Gastroesophageal sphincter (tissue), 4 donors: ENCODE data around the gene TNFSF12. TPM values are rescaled to one million over a fixed set of nuclear protein-coding genes. Genes with fewer than 3 reads are reported as not detected.
A peak's percentile ranks its signal among the peaks of the same experiment; 100 is the strongest.

Experiments
- ATAC-seq: fragments of 150-250 bp; one replicate; pipeline ENCODE4 v1.9.1; 2016; ENCODE audit warnings: mild to moderate bottlenecking, moderate library complexity
- H3K27ac ChIP-seq, 4 donors: fragments of 200-600 bp; sonication (generic) in 3 of 4; 1 replicate in 3 of 4; 2 replicates in 1 of 4; pipeline ENCODE4 v1.5.1; 2016 to 2019
- H3K27me3 ChIP-seq: fragments of 200-600 bp; sonication (generic); one replicate; pipeline ENCODE4 v1.5.1; 2019
- H3K36me3 ChIP-seq, 2 donors: fragments of 200-600 bp; sonication (generic); one replicate each; pipeline ENCODE4 v1.5.1; 2019; ENCODE audit warnings: control low read depth in 1 of 2
- H3K4me1 ChIP-seq, 3 donors: fragments of 200-600 bp; sonication (generic); 1 replicate in 2 of 3; 2 replicates in 1 of 3; pipeline ENCODE4 v1.5.1; 2016 to 2019; ENCODE audit warnings: control low read depth in 2 of 3
- H3K4me3 ChIP-seq, 2 donors: fragments of 200-600 bp; sonication (generic); one replicate each; pipeline ENCODE4 v1.5.1; 2019; ENCODE audit warnings: mild to moderate bottlenecking in 1 of 2, moderate library complexity in 1 of 2
- H3K9me3 ChIP-seq, 3 donors: fragments of 200-600 bp; sonication (generic); one replicate each; pipeline ENCODE4 v1.5.1; 2017 to 2019; ENCODE audit warnings: control low read depth in 2 of 3
- CTCF ChIP-seq, 4 experiments: fragments of 200-600 bp in 2 of 4; fragments of 450-650 bp in 2 of 4; sonication (generic) in 1 of 4; IDR thresholded peaks; one replicate each; pipeline ENCODE4 v1.5.1; 2017 to 2019; ENCODE audit warnings: antibody characterized with exemption in 4 of 4, mild to moderate bottlenecking in 2 of 4, moderate library complexity in 2 of 4
- EP300 ChIP-seq: sonication (generic); formaldehyde crosslinking; IDR thresholded peaks from one replicate; pipeline ENCODE4 v1.6.1; 2017; ENCODE audit warnings: antibody characterized with exemption, mild to moderate bottlenecking
- POLR2A ChIP-seq, 2 donors: fragments of 450-650 bp; IDR thresholded peaks; one replicate each; pipeline ENCODE4 v1.6.1; 2017; ENCODE audit warnings: antibody characterized with exemption in 2 of 2, mild to moderate bottlenecking in 2 of 2, moderate library complexity in 1 of 2
- POLR2AphosphoS5 ChIP-seq: sonication (generic); formaldehyde crosslinking; IDR thresholded peaks from one replicate; pipeline ENCODE4 v1.6.1; 2017; ENCODE audit warnings: antibody characterized with exemption
- WGBS, 2 donors: methylation state at CpG; one replicate each; pipeline ENCODE4 v1.1.5; 2018; ENCODE audit warnings: low coverage in 1 of 2; 5-methylcytosine and 5-hydroxymethylcytosine counted together
- total RNA-seq, 4 donors: library from RNA; depleted of rRNA; stranded (reverse); fragments of >200 nt; gene quantifications; one replicate each; pipeline ENCODE4 v1.1.0, GENCODE V29; 2016

Gene TNFSF12
- total RNA-seq, 4 donors from 2014 or later: 61.1 to 108 (median 84.7) TPM

- ATAC-seq: no peak
- TF ChIP-seq POLR2A (IDR thresholded peaks at IDR 0.05) (no peak), EP300 (no peak), POLR2AphosphoS5 (no peak), CTCF (IDR thresholded peaks at IDR 0.05) (no peak)
- H3K4me1 ChIP-seq: peaks cover 2 to 70% (median 48%) of the 10 kb centered on the region in 3 donors
Measured at GRCh38 chr17:7562208-7562605, 13.3 kb downstream of the TNFSF12 start.

GRCh38 chr17:7563115-7563869, 14.4 kb downstream of the TNFSF12 start:
- Histone ChIP-seq H3K4me3 (peak overlapping the region in 1 of 2 donors; percentile 84), H3K27me3 (no peaks in the 10 kb centered on the region), H3K36me3 (peaks cover 0 to 52% of the 10 kb centered on the region in 2 donors), H3K27ac (no peak overlapping the region), H3K4me1 (peaks cover 2 to 59% (median 38%) of the 10 kb centered on the region in 3 donors), H3K9me3 (no peaks in the 10 kb centered on the region)
- no peak for ATAC-seq
- WGBS, 2 donors: 65 to 100% methylated on average over 1 to 4 of the region's 30 CpGs
- TF ChIP-seq POLR2AphosphoS5 (no peak), POLR2A (IDR thresholded peaks at IDR 0.05) (no peak), EP300 (no peak), CTCF (IDR thresholded peaks at IDR 0.05) (no peak)

More at GRCh38 chr17:7562208-7562605, 13.3 kb downstream of the TNFSF12 start:
- H3K27ac ChIP-seq: peak overlapping the region; percentile 82 to 96 (median 93)
- H3K9me3 ChIP-seq: no peaks in the 10 kb centered on the region
- peak overlapping the region; percentile 65 to 84 for H3K4me3 ChIP-seq
- no peaks in the 10 kb centered on the region for H3K27me3 ChIP-seq
- WGBS, 2 donors: 0 to 20% methylated on average over 1 of the region's 28 CpGs
- peaks cover 0 to 45% of the 10 kb centered on the region in 2 donors for H3K36me3 ChIP-seq

- Histone ChIP-seq H3K4me1 (peaks cover 0 to 16% (median 7%) of the 10 kb centered on the region in 3 donors), H3K36me3 (peaks cover 0 to 75% of the 10 kb centered on the region in 2 donors), H3K27me3 (no peaks in the 10 kb centered on the region), H3K27ac (no peak overlapping the region), H3K9me3 (no peaks in the 10 kb centered on the region), H3K4me3 (no peak overlapping the region)
- TF ChIP-seq POLR2AphosphoS5 (no peak), POLR2A (IDR thresholded peaks at IDR 0.05) (no peak), CTCF (IDR thresholded peaks at IDR 0.05) (no peak), EP300 (no peak)
- WGBS, 2 donors: 68 to 73% methylated on average over 5 of the region's 5 CpGs
- ATAC-seq: no peak
Measured at GRCh38 chr17:7569571-7569970, 20.7 kb downstream of the TNFSF12 start.

- Histone ChIP-seq H3K27me3 (no peaks in the 10 kb centered on the region), H3K27ac (no peak overlapping the region), H3K4me1 (peaks cover 0 to 21% (median 15%) of the 10 kb centered on the region in 3 donors), H3K36me3 (peaks cover 0 to 75% of the 10 kb centered on the region in 2 donors), H3K4me3 (no peak overlapping the region), H3K9me3 (no peaks in the 10 kb centered on the region)
- TF ChIP-seq CTCF (IDR thresholded peaks at IDR 0.05) (no peak), POLR2A (IDR thresholded peaks at IDR 0.05) (no peak), POLR2AphosphoS5 (no peak), EP300 (no peak)
- no peak for ATAC-seq
- 83 to 93% methylated on average over 1 to 3 of the region's 10 CpGs for WGBS, 2 donors
Measured at GRCh38 chr17:7570351-7570750, 21.5 kb downstream of the TNFSF12 start.

DNA sequence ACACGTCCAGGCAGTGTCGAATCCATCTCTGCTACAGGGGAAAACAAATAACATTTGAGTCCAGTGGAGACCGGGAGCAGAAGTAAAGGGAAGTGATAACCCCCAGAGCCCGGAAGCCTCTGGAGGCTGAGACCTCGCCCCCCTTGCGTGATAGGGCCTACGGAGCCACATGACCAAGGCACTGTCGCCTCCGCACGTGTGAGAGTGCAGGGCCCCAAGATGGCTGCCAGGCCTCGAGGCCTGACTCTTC, 23.4 kb downstream of the TNFSF12 start:
- no peaks in the 10 kb centered on the region for H3K9me3 ChIP-seq
- peak overlapping the region; percentile 79 to 100 (median 94) for H3K27ac ChIP-seq
- no peak for ATAC-seq
- peak overlapping the region; percentile 14 to 95 for H3K4me3 ChIP-seq
- peaks cover 0 to 40% (median 20%) of the 10 kb centered on the region in 3 donors for H3K4me1 ChIP-seq
- TF ChIP-seq CTCF (IDR thresholded peaks at IDR 0.05): no peak
- TF ChIP-seq EP300: no peak
- no peak for TF ChIP-seq POLR2A (IDR thresholded peaks at IDR 0.05)
- TF ChIP-seq POLR2AphosphoS5: no peak
- H3K36me3 ChIP-seq: peaks cover 0 to 75% of the 10 kb centered on the region in 2 donors
- WGBS, 2 donors: 0% methylated on average over 1 to 2 of the region's 11 CpGs
- no peaks in the 10 kb centered on the region for H3K27me3 ChIP-seq
